GM12873 (cell line): Measurements from ENCODE around the gene MAP1S.

Experiments
- TF ChIP-seq, protein P1 (sequence below): IDR thresholded peaks from 2 replicates; pipeline ENCODE4 v1.5.1; 2012; ENCODE audit warnings: low read depth, mild to moderate bottlenecking, moderate library complexity, low read length, control low read depth; ENCODE audit not compliant: insufficient read depth; ENCODE audit errors: missing control alignments

The MAP1S gene

GRCh38 chr19:17751912-17752273 lies 32.6 kb downstream of the MAP1S start:
- TF ChIP-seq, protein P1, sequence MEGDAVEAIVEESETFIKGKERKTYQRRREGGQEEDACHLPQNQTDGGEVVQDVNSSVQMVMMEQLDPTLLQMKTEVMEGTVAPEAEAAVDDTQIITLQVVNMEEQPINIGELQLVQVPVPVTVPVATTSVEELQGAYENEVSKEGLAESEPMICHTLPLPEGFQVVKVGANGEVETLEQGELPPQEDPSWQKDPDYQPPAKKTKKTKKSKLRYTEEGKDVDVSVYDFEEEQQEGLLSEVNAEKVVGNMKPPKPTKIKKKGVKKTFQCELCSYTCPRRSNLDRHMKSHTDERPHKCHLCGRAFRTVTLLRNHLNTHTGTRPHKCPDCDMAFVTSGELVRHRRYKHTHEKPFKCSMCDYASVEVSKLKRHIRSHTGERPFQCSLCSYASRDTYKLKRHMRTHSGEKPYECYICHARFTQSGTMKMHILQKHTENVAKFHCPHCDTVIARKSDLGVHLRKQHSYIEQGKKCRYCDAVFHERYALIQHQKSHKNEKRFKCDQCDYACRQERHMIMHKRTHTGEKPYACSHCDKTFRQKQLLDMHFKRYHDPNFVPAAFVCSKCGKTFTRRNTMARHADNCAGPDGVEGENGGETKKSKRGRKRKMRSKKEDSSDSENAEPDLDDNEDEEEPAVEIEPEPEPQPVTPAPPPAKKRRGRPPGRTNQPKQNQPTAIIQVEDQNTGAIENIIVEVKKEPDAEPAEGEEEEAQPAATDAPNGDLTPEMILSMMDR = no peak

- TF ChIP-seq, protein P1 = no peak
Observed at GRCh38 chr19:17752865-17753639, 33.8 kb downstream of the MAP1S start.

DNA sequence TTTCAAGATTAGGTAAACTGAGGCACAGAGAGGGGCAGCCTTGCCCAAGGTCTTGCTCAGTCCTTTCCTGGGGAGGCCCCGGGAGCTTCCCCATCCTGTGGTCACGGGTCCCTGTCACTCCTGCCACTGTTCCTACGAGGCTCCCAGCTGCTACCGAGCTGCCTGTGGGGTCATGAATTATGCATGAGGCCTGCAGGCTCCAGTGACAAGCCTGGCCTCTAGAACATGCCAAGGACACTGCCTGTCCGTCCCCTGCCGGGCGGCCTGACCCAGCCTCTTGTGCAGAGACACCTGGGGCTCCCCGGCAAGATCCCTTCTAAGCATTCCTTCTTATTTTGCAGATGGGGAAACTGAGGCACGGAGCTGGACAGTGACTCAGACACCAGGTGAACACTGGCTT lies 34.7 kb downstream of the MAP1S start:
- TF ChIP-seq, protein P1 = no peak

GRCh38 chr19:17754634-17755442 lies 35.6 kb downstream of the MAP1S start:
- TF ChIP-seq, protein P1 = peak; percentile 63

DNA sequence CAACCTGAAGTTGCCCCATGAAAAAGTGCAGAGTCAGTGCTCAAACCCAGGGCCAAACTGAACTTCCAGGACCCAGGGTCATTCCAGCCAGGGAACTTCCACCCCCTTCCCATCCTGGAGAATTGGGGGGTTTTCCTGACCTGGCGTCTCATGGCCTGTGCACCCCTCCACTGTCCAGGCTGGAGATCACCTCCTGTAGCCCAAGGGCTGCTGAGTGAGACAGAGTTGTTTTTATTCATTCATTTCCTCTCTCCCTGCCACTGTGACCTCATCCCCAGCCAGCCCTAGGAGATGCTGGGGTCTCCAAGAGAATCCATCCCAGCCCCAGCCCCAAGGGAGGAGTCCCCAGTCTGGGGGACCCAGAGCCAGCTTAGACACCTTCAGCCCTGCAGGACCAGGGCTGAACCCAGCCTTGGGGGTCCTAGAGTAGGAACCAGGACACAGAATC lies 36.2 kb downstream of the MAP1S start:
- TF ChIP-seq, protein P1 = no peak

DNA sequence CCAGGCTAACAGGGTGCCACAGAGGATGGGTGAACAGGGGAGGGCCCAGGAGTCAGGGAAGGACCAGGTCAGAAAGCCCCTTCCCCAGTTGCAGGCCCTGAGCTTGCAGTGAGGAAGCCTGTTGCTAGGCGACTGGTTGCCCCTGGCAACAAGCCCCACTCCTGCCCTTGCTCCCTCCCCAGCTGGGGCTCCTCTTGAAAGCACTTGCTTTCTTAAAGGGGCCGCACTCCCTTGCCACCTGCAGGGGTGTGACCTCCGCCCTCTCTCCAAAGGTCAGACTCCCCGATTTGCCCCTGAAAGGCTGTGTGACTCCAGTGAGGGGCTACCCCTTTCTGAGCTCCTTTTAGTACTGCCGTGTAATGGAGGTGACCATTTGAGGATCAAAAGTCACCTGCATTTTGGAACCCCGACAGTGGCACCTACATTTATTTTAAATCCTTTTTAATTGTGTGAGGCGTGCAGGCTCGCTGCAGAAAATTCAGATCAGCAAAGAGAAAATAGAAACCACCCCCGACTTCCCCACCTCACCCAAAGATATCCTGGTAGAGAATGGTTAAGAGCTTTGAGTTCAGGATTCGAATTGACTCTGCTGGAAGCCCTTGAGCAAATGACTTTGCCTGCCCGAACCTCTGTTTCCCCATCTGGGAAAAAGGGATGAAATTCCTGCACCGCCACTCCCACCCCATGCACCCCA lies 36.8 kb downstream of the MAP1S start:
- TF ChIP-seq, protein P1 = no peak

DNA sequence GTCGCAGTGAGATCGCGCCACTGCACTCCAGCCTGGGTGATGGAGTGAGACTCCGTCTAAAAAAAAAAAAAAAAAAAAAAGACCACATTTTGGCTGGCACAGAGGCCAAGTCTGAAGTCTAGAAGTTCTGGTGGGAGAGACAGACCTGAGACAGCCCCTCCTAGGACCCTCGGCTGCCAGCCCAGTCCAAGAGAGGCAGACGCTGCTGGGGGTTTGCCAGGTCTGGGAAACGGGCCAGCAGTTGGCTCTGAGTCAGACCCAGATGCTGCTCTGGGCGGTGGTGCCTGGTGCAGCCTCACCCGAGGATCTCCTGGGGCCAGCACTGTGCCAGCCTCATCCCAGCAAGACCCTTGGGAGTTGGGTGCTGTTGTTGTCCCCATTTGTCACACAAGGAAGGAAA lies 37.8 kb downstream of the MAP1S start:
- TF ChIP-seq, protein P1 = no peak
